ENCODE data around the gene HELZ2. TPM values are rescaled to one million over a fixed set of nuclear protein-coding genes. Genes with fewer than 3 reads are reported as not detected.
A peak's percentile ranks its signal among the peaks of the same experiment; 100 is the strongest.

Gene HELZ2
- total RNA-seq, 1 experiment from 2014 or later: 27.9 TPM

- Histone ChIP-seq H3K79me1 (ENCODE audit: insufficient read depth, low read depth, low read length, poor library complexity, severe bottlenecking) (no peaks in the 10 kb centered on the region), H3K9me3 (ENCODE audit: control insufficient read depth, low read depth, low read length) (no peaks in the 10 kb centered on the region), H2BK12ac (ENCODE audit: insufficient read length, low read depth, low read length) (no peak overlapping the region), H3K4me1 (ENCODE audit: insufficient read depth, low read length) (no peaks in the 10 kb centered on the region), H3K56ac (ENCODE audit: insufficient read length, low read depth, low read length) (no peak overlapping the region), H3K14ac (ENCODE audit: insufficient read depth, low read length) (no peak overlapping the region), H3K18ac (ENCODE audit: insufficient read length, low read depth, low read length) (no peak overlapping the region), H3K4ac (ENCODE audit: low read depth, low read length) (no peak overlapping the region), H4K91ac (ENCODE audit: insufficient read length, low read depth, low read length) (no peak overlapping the region), H2BK120ac (ENCODE audit: low read depth, low read length, poor library complexity, severe bottlenecking) (no peak overlapping the region), H3T11ph (ENCODE audit: low read length) (no peak overlapping the region), H2BK15ac (ENCODE audit: low read depth, low read length) (no peak overlapping the region), H3K79me2 (ENCODE audit: insufficient read depth, low read length) (no peaks in the 10 kb centered on the region), H3K27me3 (ENCODE audit: insufficient read depth, low read length) (no peaks in the 10 kb centered on the region), H4K20me1 (ENCODE audit: control insufficient read depth, insufficient read depth, insufficient read length) (no peaks in the 10 kb centered on the region), H2BK20ac (ENCODE audit: low read depth, low read length, poor library complexity, severe bottlenecking) (no peak overlapping the region), H3K4me2 (ENCODE audit: insufficient read depth, insufficient read length, low read length) (no peak overlapping the region), H4K8ac (replicated peaks; ENCODE audit: insufficient read length, low read depth, low read length) (no peak overlapping the region), H3K23ac (ENCODE audit: insufficient read length, low read depth, low read length) (no peak overlapping the region), H2AFZ (ENCODE audit: low read length) (no peak overlapping the region), H4K5ac (ENCODE audit: insufficient read length, low read depth, low read length) (no peak overlapping the region), H3K27ac (ENCODE audit: insufficient read length, low read depth, low read length) (no peak overlapping the region), H2BK5ac (ENCODE audit: insufficient read length, low read length) (no peak overlapping the region), H3K9ac (ENCODE audit: extremely low read depth, insufficient read length, low read length) (no peak overlapping the region), H3K23me2 (ENCODE audit: insufficient read length, low read depth, low read length, poor library complexity, severe bottlenecking) (no peaks in the 10 kb centered on the region), H2AK5ac (ENCODE audit: insufficient read length, low read length) (no peak overlapping the region)
- H3K4me3 Mint-ChIP-seq: no peak overlapping the region
- TF ChIP-seq CTCF (conservative IDR thresholded peaks at IDR 0.05): no peak
- peaks cover 11 to 15% of the 10 kb centered on the region in 2 experiments for H3K4me1 Mint-ChIP-seq
- WGBS (ENCODE audit: extremely low coverage, insufficient read length, low lambda C conversion rate): no CpG with 5 or more reads among the region's 17 CpGs
- peaks cover 2% of the 10 kb centered on the region; the same call in 1 of the 2 replicates for H3K27me3 Mint-ChIP-seq (ENCODE audit: low read depth)
- H3K9me3 Mint-ChIP-seq: no peaks in the 10 kb centered on the region
- no peak for DNase-seq
- peaks cover 0 to 19% (median 16%) of the 10 kb centered on the region in 3 experiments for H3K36me3 Mint-ChIP-seq (ENCODE audit: insufficient read depth in 1 of 3, low read depth in 3 of 3)
- H3K27ac Mint-ChIP-seq: peak overlapping the region in 1 of 3 experiments; percentile 59; a peak in 3 of 7 replicates
Observed at GRCh38 chr20:63586797-63587196, 12.8 kb upstream of the HELZ2 start.
